HepG2 (cell line): ENCODE data around the gene RABGAP1. TPM values are rescaled to one million over a fixed set of nuclear protein-coding genes. Genes with fewer than 3 reads are reported as not detected.

Experiments
- CHD2 ChIP-seq: IDR thresholded peaks from 2 replicates; pipeline ENCODE4 v1.6.1; 2011; ENCODE audit warnings: low read depth, low read length, improper control_type of control experiment
- CHD4 ChIP-seq: fragments of 200-600 bp; sonication (generic); IDR thresholded peaks from 2 replicates; pipeline ENCODE4 v1.7.0; 2017; ENCODE audit warnings: mild to moderate bottlenecking, low read length, borderline replicate concordance
- ELF4 ChIP-seq: sonication (generic); formaldehyde crosslinking; IDR thresholded peaks from 2 replicates; pipeline ENCODE4 v1.5.0; 2020; ENCODE audit warnings: missing genetic modification reagents, mild to moderate bottlenecking, moderate library complexity, borderline replicate concordance
- FOXA1 ChIP-seq, 2 experiments: fragments of 450-650 bp in 1 of 2; sonication (generic) in 1 of 2; formaldehyde crosslinking in 1 of 2; IDR thresholded peaks; 2 replicates each; pipeline versions ENCODE4 v1.4.0 to v1.6.1; 2016 to 2020; ENCODE audit warnings: missing genetic modification reagents in 1 of 2
- GTF2F1 ChIP-seq: fragments of 150-350 bp; IDR thresholded peaks from 2 replicates; pipeline ENCODE4 v1.6.1; 2014; ENCODE audit warnings: low read length
- HNRNPH1 ChIP-seq: fragments of 200-400 bp; formaldehyde crosslinking; optimal IDR thresholded peaks from 2 replicates; pipeline ENCODE3; 2017; ENCODE audit warnings: mild to moderate bottlenecking, low read depth, low read length
- JDP2 ChIP-seq: sonication (generic); formaldehyde crosslinking; IDR thresholded peaks from 2 replicates; pipeline ENCODE4 v1.8.1; 2022; ENCODE audit warnings: missing genetic modification reagents, borderline replicate concordance
- JUND ChIP-seq: sonication (generic); formaldehyde crosslinking; IDR thresholded peaks from 2 replicates; pipeline ENCODE4 v1.8.0; 2022; ENCODE audit warnings: mild to moderate bottlenecking, missing genetic modification reagents
- MAZ ChIP-seq, 2 experiments: sonication (generic) in 1 of 2; formaldehyde crosslinking in 1 of 2; IDR thresholded peaks; 2 replicates each; pipeline versions ENCODE4 v1.5.0 to v1.6.1; 2012 to 2020; ENCODE audit warnings: low read depth in 2 of 2, mild to moderate bottlenecking in 2 of 2, borderline replicate concordance in 1 of 2, improper control_type of control experiment in 1 of 2, low read length in 1 of 2, missing genetic modification reagents in 1 of 2, moderate library complexity in 1 of 2
- NPAS2 ChIP-seq: sonication (generic); formaldehyde crosslinking; IDR thresholded peaks from 2 replicates; pipeline ENCODE4 v1.8.0; 2022; ENCODE audit warnings: mild to moderate bottlenecking, missing genetic modification reagents, borderline replicate concordance
- SCMH1 ChIP-seq: sonication (generic); formaldehyde crosslinking; IDR thresholded peaks from 2 replicates; pipeline ENCODE4 v1.9.0; 2021; ENCODE audit warnings: missing genetic modification reagents, mild to moderate bottlenecking, borderline replicate concordance
- SKI ChIP-seq: fragments of 450-650 bp; IDR thresholded peaks from one replicate; pipeline ENCODE4 v1.6.1; 2018; ENCODE audit warnings: mild to moderate bottlenecking; ENCODE audit not compliant: partially characterized antibody
- SNAPC2 ChIP-seq: sonication (generic); formaldehyde crosslinking; IDR thresholded peaks from 2 replicates; pipeline ENCODE4 v1.8.1; 2022; ENCODE audit warnings: mild to moderate bottlenecking, missing genetic modification reagents
- SOX13 ChIP-seq, 3 experiments: fragments of 450-650 bp in 1 of 3; sonication (generic) in 1 of 3; formaldehyde crosslinking in 1 of 3; IDR thresholded peaks in 2 of 3; conservative IDR thresholded peaks in 1 of 3; 2 replicates each; pipeline versions ENCODE4 v1.5.0 to v1.6.1; 2016 to 2020; ENCODE audit warnings: antibody characterized with exemption in 1 of 3, mild to moderate bottlenecking in 1 of 3, missing compliant biosample characterization in 1 of 3, missing genetic modification reagents in 1 of 3, moderate library complexity in 1 of 3
- SRF ChIP-seq: IDR thresholded peaks from 2 replicates; pipeline ENCODE4 v1.6.1; 2011; ENCODE audit warnings: mild to moderate bottlenecking, low read depth, low read length, moderate library complexity
- STAG1 ChIP-seq: sonication (generic); formaldehyde crosslinking; IDR thresholded peaks from 2 replicates; pipeline ENCODE4 v1.4.0; 2020; ENCODE audit warnings: missing genetic modification reagents
- TCF12 ChIP-seq, 2 experiments: fragments of 450-650 bp in 1 of 2; sonication (generic) in 1 of 2; formaldehyde crosslinking in 1 of 2; IDR thresholded peaks; 2 replicates each; pipeline versions ENCODE4 v1.6.1 to v1.8.0; 2017 to 2022; ENCODE audit warnings: antibody characterized with exemption in 1 of 2, mild to moderate bottlenecking in 1 of 2, missing genetic modification reagents in 1 of 2, moderate library complexity in 1 of 2
- XRCC5 ChIP-seq: fragments of 200-400 bp; formaldehyde crosslinking; optimal IDR thresholded peaks from 2 replicates; pipeline ENCODE3; 2017; ENCODE audit warnings: mild to moderate bottlenecking, low read length
- ZBTB1 ChIP-seq: sonication (generic); formaldehyde crosslinking; IDR thresholded peaks from 2 replicates; pipeline ENCODE4 v1.4.0; 2020; ENCODE audit warnings: missing genetic modification reagents, borderline replicate concordance
- ZFP36L2 ChIP-seq: sonication (generic); formaldehyde crosslinking; IDR thresholded peaks from 2 replicates; pipeline ENCODE4 v1.4.0; 2020; ENCODE audit warnings: missing genetic modification reagents
- ZNF709 ChIP-seq: sonication (generic); formaldehyde crosslinking; IDR thresholded peaks from 2 replicates; pipeline ENCODE4 v1.5.0; 2020; ENCODE audit warnings: mild to moderate bottlenecking, missing genetic modification reagents
- ZNF761 ChIP-seq: sonication (generic); formaldehyde crosslinking; conservative IDR thresholded peaks from 2 replicates; pipeline ENCODE4 v1.4.0; 2020; ENCODE audit warnings: mild to moderate bottlenecking, missing genetic modification reagents
- polyA plus RNA-seq, 8 experiments: library from polyadenylated mRNA; depleted of rRNA in 3 of 8; stranded (reverse) in 7 of 8; unstranded in 1 of 8; fragments of >200 nt; fragmentation: Illumina TruSeq in 4 of 8; extraction: Trizol in 4 of 8; gene quantifications; 2 replicates each; pipeline versions ENCODE4 v1.2.1 to v1.2.3, GENCODE V29; 2011 to 2016; ENCODE audit warnings: low read depth in 4 of 8, missing spikeins in 1 of 8, mixed read lengths in 1 of 8; ENCODE audit not compliant: insufficient read depth in 1 of 8
- total RNA-seq, 5 experiments: library from RNA; depleted of rRNA; stranded (reverse); fragments of >200 nt; fragmentation: Illumina TruSeq; extraction: Trizol; gene quantifications; 2 replicates each; pipeline ENCODE4 v1.2.3, GENCODE V29; 2016; ENCODE audit warnings: low read depth in 1 of 5
- TF ChIP-seq, protein P1 (sequence below): sonication (generic); formaldehyde crosslinking; IDR thresholded peaks from 2 replicates; pipeline ENCODE4 v1.4.0; 2020; ENCODE audit warnings: low read depth, mild to moderate bottlenecking, missing genetic modification reagents
- TF ChIP-seq, protein P2 (sequence below): sonication (generic); formaldehyde crosslinking; IDR thresholded peaks from 2 replicates; pipeline ENCODE4 v1.8.1; 2023; ENCODE audit warnings: mild to moderate bottlenecking, missing genetic modification reagents, borderline replicate concordance
- TF ChIP-seq, protein P3 (sequence below), 2 experiments: sonication (generic) in 1 of 2; formaldehyde crosslinking in 1 of 2; IDR thresholded peaks; 2 replicates each; pipeline versions ENCODE4 v1.5.1 to v1.6.1; 2011 to 2020; ENCODE audit warnings: borderline replicate concordance in 1 of 2, low read depth in 1 of 2, low read length in 1 of 2, mild to moderate bottlenecking in 1 of 2, missing genetic modification reagents in 1 of 2, moderate library complexity in 1 of 2
- TF ChIP-seq, protein P4 (sequence below): IDR thresholded peaks from 2 replicates; pipeline ENCODE4 v1.6.1; 2016; ENCODE audit warnings: low read depth, borderline replicate concordance

Gene RABGAP1
- total and polyA plus RNA-seq, 2 of the 13 experiments (the other 11 are each of a cell fraction or from before 2014, with no cell fraction given), result 19.1 to 19.3 TPM

DNA sequence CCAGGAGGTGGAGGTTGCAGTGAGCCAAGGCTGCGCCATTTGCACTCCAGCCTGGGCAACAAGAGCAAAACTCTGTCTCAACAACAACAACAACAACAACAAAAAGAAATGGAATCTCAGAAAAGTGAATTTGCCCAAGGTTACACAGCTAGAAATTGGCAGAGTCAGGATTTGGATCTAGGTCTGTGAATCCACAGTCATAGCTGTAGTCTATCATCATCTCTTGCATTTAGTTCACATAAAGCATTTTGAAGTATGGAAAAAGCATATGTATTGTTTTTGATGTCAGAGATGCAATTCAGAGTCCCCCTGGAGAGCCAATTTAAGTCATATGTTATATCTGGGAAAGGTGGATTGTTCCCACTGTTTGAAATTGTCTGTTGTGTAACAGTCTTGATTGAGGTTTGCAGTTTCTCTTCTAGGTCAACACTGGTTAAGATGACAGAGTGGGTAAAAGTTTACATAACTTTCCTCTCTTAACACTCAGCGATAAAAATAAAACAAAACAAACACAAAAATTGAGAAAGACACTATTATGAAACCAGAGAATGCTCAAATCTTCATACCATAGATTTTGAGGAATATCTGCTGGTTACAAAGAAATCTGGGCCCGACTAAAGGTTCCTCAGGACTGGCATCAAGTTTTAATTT is 71.2 kb downstream of the RABGAP1 start (continued):
- TF ChIP-seq JDP2 (CRISPR knock-in tag) (no peak), NPAS2 (CRISPR knock-in tag) (no peak), CHD2 (no peak), SNAPC2 (CRISPR knock-in tag) (no peak), ZBTB1 (no peak), HNRNPH1 (no peak), TCF12 (IDR thresholded peaks at IDR 0.05) (no peak), TCF12 (CRISPR knock-in tag; IDR thresholded peaks at IDR 0.05) (no peak), ELF4 (no peak), SCMH1 (CRISPR knock-in tag) (no peak), XRCC5 (no peak), SRF (no peak), SKI (peak; percentile 33), ZNF709 (no peak), FOXA1 (IDR thresholded peaks at IDR 0.05) (no peak), FOXA1 (CRISPR knock-in tag; IDR thresholded peaks at IDR 0.05) (peak; percentile 67), JUND (no peak), STAG1 (CRISPR knock-in tag) (0 out of 2 replicates have a peak, but pooled peaks have one; percentile 8), ZFP36L2 (CRISPR knock-in tag) (no peak), SOX13 (IDR thresholded peaks at IDR 0.05) (no peak), SOX13 (CRISPR knock-in tag; conservative IDR thresholded peaks at IDR 0.05 in 1 of 2, IDR thresholded peaks at IDR 0.05 in 1 of 2) (peak in 1 of 2 experiments; percentile 86; a peak in 2 of 4 replicates), MAZ (IDR thresholded peaks at IDR 0.05; ENCODE audit: borderline replicate concordance, low read depth, low read length) (no peak), MAZ (CRISPR knock-in tag; IDR thresholded peaks at IDR 0.05; ENCODE audit: low read depth) (no peak), CHD4 (no peak), GTF2F1 (no peak), ZNF761 (no peak)
- TF ChIP-seq, protein P1, sequence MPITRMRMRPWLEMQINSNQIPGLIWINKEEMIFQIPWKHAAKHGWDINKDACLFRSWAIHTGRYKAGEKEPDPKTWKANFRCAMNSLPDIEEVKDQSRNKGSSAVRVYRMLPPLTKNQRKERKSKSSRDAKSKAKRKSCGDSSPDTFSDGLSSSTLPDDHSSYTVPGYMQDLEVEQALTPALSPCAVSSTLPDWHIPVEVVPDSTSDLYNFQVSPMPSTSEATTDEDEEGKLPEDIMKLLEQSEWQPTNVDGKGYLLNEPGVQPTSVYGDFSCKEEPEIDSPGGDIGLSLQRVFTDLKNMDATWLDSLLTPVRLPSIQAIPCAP (CRISPR knock-in tag), result no peak
- TF ChIP-seq, protein P2, sequence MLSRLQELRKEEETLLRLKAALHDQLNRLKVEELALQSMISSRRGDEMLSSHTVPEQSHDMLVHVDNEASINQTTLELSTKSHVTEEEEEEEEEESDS, result no peak
- TF ChIP-seq, protein P3, sequence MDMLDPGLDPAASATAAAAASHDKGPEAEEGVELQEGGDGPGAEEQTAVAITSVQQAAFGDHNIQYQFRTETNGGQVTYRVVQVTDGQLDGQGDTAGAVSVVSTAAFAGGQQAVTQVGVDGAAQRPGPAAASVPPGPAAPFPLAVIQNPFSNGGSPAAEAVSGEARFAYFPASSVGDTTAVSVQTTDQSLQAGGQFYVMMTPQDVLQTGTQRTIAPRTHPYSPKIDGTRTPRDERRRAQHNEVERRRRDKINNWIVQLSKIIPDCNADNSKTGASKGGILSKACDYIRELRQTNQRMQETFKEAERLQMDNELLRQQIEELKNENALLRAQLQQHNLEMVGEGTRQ (IDR thresholded peaks at IDR 0.05; ENCODE audit: low read depth, low read length), result no peak
- TF ChIP-seq, protein P3 (CRISPR knock-in tag; IDR thresholded peaks at IDR 0.05; ENCODE audit: borderline replicate concordance), result no peak
- TF ChIP-seq, protein P4, sequence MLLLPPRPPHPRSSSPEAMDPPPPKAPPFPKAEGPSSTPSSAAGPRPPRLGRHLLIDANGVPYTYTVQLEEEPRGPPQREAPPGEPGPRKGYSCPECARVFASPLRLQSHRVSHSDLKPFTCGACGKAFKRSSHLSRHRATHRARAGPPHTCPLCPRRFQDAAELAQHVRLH, result no peak
